Measurements from ENCODE around the gene ANO7. TPM values are rescaled to one million over a fixed set of nuclear protein-coding genes. Genes with fewer than 3 reads are reported as not detected.

ANO7 gene
- total RNA-seq, 1 donor from 2014 or later: 0.35 TPM

GRCh38 chr2:241257419-241258032 lies 69.0 kb downstream of the ANO7 start:
- intact Hi-C loops (cut with DNase I): no loop called here
- ATAC-seq (ENCODE audit: poor library complexity) (no peak), DNase-seq (no peak)

GRCh38 chr2:241258505-241259280 lies 70.2 kb downstream of the ANO7 start:
- DNase-seq: no peak
- no peak for ATAC-seq (ENCODE audit: poor library complexity)
- intact Hi-C loops (cut with DNase I): no loop called here

GRCh38 chr2:241260911-241261310 lies 72.4 kb downstream of the ANO7 start:
- intact Hi-C loops (cut with DNase I): no loop called here
- ATAC-seq (ENCODE audit: poor library complexity) (no peak), DNase-seq (no peak)

- ATAC-seq (ENCODE audit: poor library complexity) (no peak), DNase-seq (no peak)
- intact Hi-C loops (cut with DNase I): no loop called here
These were observed 73.2 kb downstream of the ANO7 start for GRCh38 chr2:241261628-241262027.

- intact Hi-C loops (cut with DNase I): no loop called here
- no peak for DNase-seq
- ATAC-seq (ENCODE audit: poor library complexity): no peak
These were observed 74.6 kb downstream of the ANO7 start for GRCh38 chr2:241263061-241263460.

- no peak for DNase-seq
- intact Hi-C loops (cut with DNase I): no loop called here
- no peak for ATAC-seq (ENCODE audit: poor library complexity)
These were observed 77.0 kb downstream of the ANO7 start for GRCh38 chr2:241265506-241265905.

GRCh38 chr2:241267249-241268067 lies 79.0 kb downstream of the ANO7 start:
- DNase-seq (no peak), ATAC-seq (ENCODE audit: poor library complexity) (no peak)
- intact Hi-C loops (cut with DNase I): loop anchor here (2.0 kb wide), 1 partner anchor 53 kb away; no protein-coding TSS in a partner anchor

GRCh38 chr2:241268306-241268705 lies 79.8 kb downstream of the ANO7 start:
- no peak for ATAC-seq (ENCODE audit: poor library complexity)
- intact Hi-C loops (cut with DNase I): loop anchor here (2.0 kb wide), 1 partner anchor 52 kb away; no protein-coding TSS in a partner anchor
- DNase-seq: no peak

- ATAC-seq (ENCODE audit: poor library complexity): no peak
- intact Hi-C loops (cut with DNase I): loop anchor here (2.0 kb wide), 1 partner anchor 52 kb away; no protein-coding TSS in a partner anchor
- no peak for DNase-seq
These were observed 80.4 kb downstream of the ANO7 start for GRCh38 chr2:241268716-241269445.

GRCh38 chr2:241269707-241270520 lies 81.4 kb downstream of the ANO7 start:
- ATAC-seq (ENCODE audit: poor library complexity) (no peak), DNase-seq (no peak)
- intact Hi-C loops (cut with DNase I): loop anchor here (2.0 kb wide), 1 partner anchor 51 kb away; no protein-coding TSS in a partner anchor

- intact Hi-C loops (cut with DNase I): no loop called here
- ATAC-seq (ENCODE audit: poor library complexity) (no peak), DNase-seq (no peak)
These were observed 82.1 kb downstream of the ANO7 start for GRCh38 chr2:241270531-241270930.

- intact Hi-C loops (cut with DNase I): no loop called here
- peak; percentile 91 for DNase-seq
- ATAC-seq (ENCODE audit: poor library complexity): peak; percentile 92
These were observed 83.3 kb downstream of the ANO7 start for GRCh38 chr2:241271706-241272302.

GRCh38 chr2:241272303-241273209 lies 84.1 kb downstream of the ANO7 start:
- ATAC-seq (ENCODE audit: poor library complexity): peak; percentile 88
- intact Hi-C loops (cut with DNase I): no loop called here
- DNase-seq: peak; percentile 84

GRCh38 chr2:241273210-241274020 lies 84.9 kb downstream of the ANO7 start:
- ATAC-seq (ENCODE audit: poor library complexity) (no peak), DNase-seq (no peak)
- intact Hi-C loops (cut with DNase I): no loop called here

- DNase-seq: no peak
- no peak for ATAC-seq (ENCODE audit: poor library complexity)
- intact Hi-C loops (cut with DNase I): no loop called here
These were observed 85.7 kb downstream of the ANO7 start for GRCh38 chr2:241274127-241274526.
